Esophagus muscularis mucosa (tissue), 4 donors: ENCODE data around the gene RXRA. TPM values are rescaled to one million over a fixed set of nuclear protein-coding genes. Genes with fewer than 3 reads are reported as not detected.

Experiments
- DNase-seq: peaks from one replicate; pipeline ENCODE4 v3.0.0-alpha.2; 2017; ENCODE audit errors: extremely low spot score
- H3K27ac ChIP-seq, 4 donors: fragments of 200-600 bp; sonication (generic); replicated peaks in 1 of 4; 1 replicate in 3 of 4; 2 replicates in 1 of 4; pipeline ENCODE4 v1.5.1; 2016 to 2019; ENCODE audit warnings: mild to moderate bottlenecking in 1 of 4
- H3K27me3 ChIP-seq, 4 donors: fragments of 200-600 bp; sonication (generic); one replicate each; pipeline versions ENCODE4 v1.5.1 to v1.6.0; 2016 to 2019
- H3K36me3 ChIP-seq, 4 donors: fragments of 200-600 bp; sonication (generic); one replicate each; pipeline ENCODE4 v1.5.1; 2016 to 2019
- H3K4me1 ChIP-seq, 4 donors: fragments of 200-600 bp; sonication (generic); one replicate each; pipeline ENCODE4 v1.5.1; 2016 to 2019
- H3K4me3 ChIP-seq, 4 donors: fragments of 200-600 bp; sonication (generic); 1 replicate in 2 of 4; 2 replicates in 2 of 4; pipeline ENCODE4 v1.5.1; 2016 to 2019; ENCODE audit warnings: mild to moderate bottlenecking in 4 of 4, moderate library complexity in 1 of 4
- H3K9me3 ChIP-seq, 4 donors: fragments of 200-600 bp; sonication (generic); 1 replicate in 3 of 4; 2 replicates in 1 of 4; pipeline ENCODE4 v1.5.1; 2016 to 2019
- CTCF ChIP-seq, 3 experiments: fragments of 200-600 bp in 2 of 3; fragments of 450-650 bp in 1 of 3; sonication (generic) in 2 of 3; IDR thresholded peaks; one replicate each; pipeline ENCODE4 v1.5.1; 2017 to 2019; ENCODE audit warnings: antibody characterized with exemption in 3 of 3, mild to moderate bottlenecking in 2 of 3, moderate library complexity in 1 of 3
- EP300 ChIP-seq: sonication (generic); formaldehyde crosslinking; IDR thresholded peaks from one replicate; pipeline ENCODE4 v1.6.1; 2017; ENCODE audit warnings: antibody characterized with exemption
- POLR2A ChIP-seq: fragments of 450-650 bp; IDR thresholded peaks from one replicate; pipeline ENCODE4 v1.6.1; 2017; ENCODE audit warnings: antibody characterized with exemption, moderate library complexity, mild to moderate bottlenecking, low read depth
- POLR2AphosphoS5 ChIP-seq, 2 donors: sonication (generic); formaldehyde crosslinking; IDR thresholded peaks; one replicate each; pipeline ENCODE4 v1.6.1; 2017; ENCODE audit warnings: antibody characterized with exemption in 2 of 2
- WGBS: methylation state at CpG from one replicate; pipeline ENCODE4 v1.1.5; 2018; 5-methylcytosine and 5-hydroxymethylcytosine counted together
- intact Hi-C: fragments of 100-400 bp; cut with DNase I; formaldehyde crosslinking; loops from one replicate; pipeline ENCODE4 v1.15.1; 2023
- total RNA-seq, 4 donors: library from RNA; depleted of rRNA; stranded (reverse); fragments of >200 nt; gene quantifications; one replicate each; pipeline versions ENCODE4 v1.1.0 to v1.2.1, GENCODE V29; 2016

Gene RXRA
- total RNA-seq, 4 donors from 2014 or later, result 46.4 to 81.0 (median 63.7) TPM

- H3K9me3 ChIP-seq, result no peaks in the 10 kb centered on the region
- intact Hi-C loops, result loop anchor here (5.0 kb wide), 2 partner anchors 65 to 155 kb away; no protein-coding TSS in a partner anchor
- H3K27ac ChIP-seq, result peak overlapping the region; percentile 89 to 90 (median 90)
- peaks cover 62 to 79% (median 73%) of the 10 kb centered on the region in 4 donors for H3K4me1 ChIP-seq
- H3K27me3 ChIP-seq, result peaks cover 0 to 8% (median 3%) of the 10 kb centered on the region in 4 donors
- TF ChIP-seq POLR2AphosphoS5 (IDR thresholded peaks at IDR 0.05) (no peak), POLR2A (no peak), EP300 (no peak), CTCF (IDR thresholded peaks at IDR 0.05) (peak in 1 of 3 experiments; percentile 6)
- no peak overlapping the region for H3K4me3 ChIP-seq
- 63% methylated on average over 8 of the region's 31 CpGs for WGBS
- peaks cover 10 to 32% (median 31%) of the 10 kb centered on the region in 4 donors for H3K36me3 ChIP-seq
- no peak for DNase-seq
Measured at GRCh38 chr9:134437403-134438194, 111.3 kb downstream of the RXRA start.

- H3K27ac ChIP-seq, result peak overlapping the region; percentile 89 to 90 (median 90)
- no peaks in the 10 kb centered on the region for H3K9me3 ChIP-seq
- H3K27me3 ChIP-seq, result peaks cover 0 to 14% (median 3%) of the 10 kb centered on the region in 4 donors
- intact Hi-C loops, result loop anchor here (5.0 kb wide), 2 partner anchors 66 to 156 kb away; no protein-coding TSS in a partner anchor
- 63% methylated on average over 14 of the region's 19 CpGs for WGBS
- peaks cover 10 to 32% (median 30%) of the 10 kb centered on the region in 4 donors for H3K36me3 ChIP-seq
- no peak for TF ChIP-seq CTCF (IDR thresholded peaks at IDR 0.05)
- no peak for TF ChIP-seq EP300
- no peak for TF ChIP-seq POLR2A
- no peak for TF ChIP-seq POLR2AphosphoS5 (IDR thresholded peaks at IDR 0.05)
- no peak for DNase-seq
- H3K4me1 ChIP-seq, result peaks cover 62 to 79% (median 73%) of the 10 kb centered on the region in 4 donors
- H3K4me3 ChIP-seq, result no peak overlapping the region
Measured at GRCh38 chr9:134438195-134438788, 112.0 kb downstream of the RXRA start.

DNA sequence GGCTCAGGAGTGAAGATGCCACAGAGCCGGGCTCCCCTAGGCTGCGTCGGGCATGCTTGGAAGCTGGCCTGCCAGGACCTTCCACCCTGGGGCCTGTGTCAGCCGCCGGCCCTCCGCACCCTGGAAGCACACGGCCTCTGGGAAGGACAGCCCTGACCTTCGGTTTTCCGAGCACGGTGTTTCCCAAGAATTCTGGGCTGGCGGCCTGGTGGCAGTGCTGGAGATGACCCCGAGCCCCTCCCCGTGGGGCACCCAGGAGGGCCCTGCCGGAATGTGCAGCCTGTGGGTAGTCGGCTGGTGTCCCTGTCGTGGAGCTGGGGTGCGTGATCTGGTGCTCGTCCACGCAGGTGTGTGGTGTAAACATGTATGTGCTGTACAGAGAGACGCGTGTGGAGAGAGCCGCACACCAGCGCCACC is 113.1 kb downstream of the RXRA start:
- Histone ChIP-seq H3K27me3 (peaks cover 0 to 14% (median 3%) of the 10 kb centered on the region in 4 donors), H3K9me3 (no peaks in the 10 kb centered on the region), H3K27ac (peak overlapping the region in 2 of 4 donors; percentile 89 to 90), H3K4me1 (peaks cover 58 to 77% (median 70%) of the 10 kb centered on the region in 4 donors), H3K36me3 (peaks cover 2 to 24% (median 19%) of the 10 kb centered on the region in 4 donors), H3K4me3 (no peak overlapping the region)
- TF ChIP-seq POLR2AphosphoS5 (IDR thresholded peaks at IDR 0.05), result no peak
- no peak for TF ChIP-seq POLR2A
- no peak for TF ChIP-seq CTCF (IDR thresholded peaks at IDR 0.05)
- no peak for TF ChIP-seq EP300
- WGBS, result 93% methylated on average over 18 of the region's 23 CpGs
- intact Hi-C loops, result loop anchor here (5.0 kb wide), 2 partner anchors 67 to 157 kb away; no protein-coding TSS in a partner anchor
- DNase-seq, result no peak

DNA sequence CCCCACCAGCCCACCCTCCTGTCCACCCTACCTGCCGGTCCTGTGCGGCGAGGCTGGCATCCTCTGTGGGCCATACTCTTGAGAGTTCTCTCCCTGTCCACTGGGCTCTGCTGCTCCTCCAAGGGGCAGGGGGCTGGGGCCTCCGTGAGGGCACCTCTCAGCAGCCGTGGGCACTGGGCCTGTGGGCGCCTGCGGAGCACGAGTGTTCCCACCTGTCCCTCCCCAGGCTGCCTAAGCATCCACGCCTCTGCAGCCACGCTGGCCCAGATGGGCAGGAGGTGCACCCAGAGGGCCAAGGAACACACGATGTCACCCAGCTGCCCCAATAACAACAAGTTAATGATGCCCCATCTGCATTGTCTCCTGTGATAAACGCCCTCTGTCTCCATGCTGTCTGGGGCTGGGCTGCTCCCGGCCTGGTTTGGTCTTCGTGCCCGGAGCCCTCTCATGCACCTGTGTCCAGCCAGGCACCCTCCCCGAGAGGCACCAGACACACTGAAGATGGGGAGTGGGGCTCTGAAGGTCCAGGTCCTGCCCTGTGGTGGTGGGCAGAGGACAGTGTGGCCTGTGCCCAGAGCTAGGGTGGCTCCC is 114.5 kb downstream of the RXRA start:
- intact Hi-C loops, result no loop called here
- DNase-seq, result no peak
- 88% methylated on average over 6 of the region's 16 CpGs for WGBS

More for the DNA sequence above, 114.5 kb downstream of the RXRA start:
- peaks cover 0 to 22% (median 18%) of the 10 kb centered on the region in 4 donors for H3K36me3 ChIP-seq
- no peak overlapping the region for H3K4me3 ChIP-seq
- H3K27ac ChIP-seq, result no peak overlapping the region
- TF ChIP-seq POLR2AphosphoS5 (IDR thresholded peaks at IDR 0.05), result no peak
- no peak for TF ChIP-seq EP300
- no peak for TF ChIP-seq CTCF (IDR thresholded peaks at IDR 0.05)
- no peak for TF ChIP-seq POLR2A
- peaks cover 0 to 14% (median 3%) of the 10 kb centered on the region in 4 donors for H3K27me3 ChIP-seq
- peaks cover 45 to 63% (median 57%) of the 10 kb centered on the region in 4 donors for H3K4me1 ChIP-seq
- no peaks in the 10 kb centered on the region for H3K9me3 ChIP-seq
